GM21576 (cell line): ENCODE data around the gene NIT2.

Source experiments
- ATAC-seq: cut with Tn5 transposase; IDR thresholded peaks from one replicate; pipeline ENCODE4 v1.9.1; 2021; ENCODE audit warnings: mild to moderate bottlenecking, moderate library complexity; ENCODE audit not compliant: unreplicated experiment

NIT2 gene

DNA sequence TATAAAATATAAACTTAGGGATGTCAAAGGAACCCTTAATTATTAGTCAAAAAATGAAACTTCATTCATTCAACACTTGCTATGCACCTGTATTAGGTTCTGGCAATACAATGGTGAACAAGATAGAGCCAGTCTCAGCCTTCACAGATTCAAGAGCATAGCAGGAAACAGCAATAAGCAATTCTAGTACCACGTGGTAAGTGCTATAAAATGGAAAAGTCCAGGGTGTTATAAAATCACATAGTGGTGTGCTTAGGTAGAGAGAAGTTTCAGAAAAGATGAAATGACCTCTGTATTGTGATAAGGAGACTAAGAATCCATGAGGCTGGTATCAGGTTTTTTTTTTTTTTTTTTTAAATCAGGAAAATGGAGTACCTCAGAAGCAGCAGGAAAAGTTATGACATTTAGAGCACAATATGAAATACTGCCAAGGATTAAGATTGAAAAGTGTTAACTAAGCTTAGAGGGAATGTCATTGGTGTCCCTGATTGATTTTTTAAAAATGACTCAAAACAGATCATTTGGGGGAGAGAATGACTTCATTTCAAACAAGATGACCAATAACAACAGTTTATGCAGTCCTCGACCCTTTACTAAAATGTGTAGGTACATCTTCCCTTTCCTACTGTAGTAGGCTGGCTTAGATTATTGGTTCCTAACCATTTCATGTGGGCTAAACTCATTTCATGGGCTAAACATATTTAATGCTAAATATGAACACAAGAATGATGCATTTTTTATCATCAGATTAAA is 61.3 kb downstream of the NIT2 start:
- no peak for ATAC-seq

DNA sequence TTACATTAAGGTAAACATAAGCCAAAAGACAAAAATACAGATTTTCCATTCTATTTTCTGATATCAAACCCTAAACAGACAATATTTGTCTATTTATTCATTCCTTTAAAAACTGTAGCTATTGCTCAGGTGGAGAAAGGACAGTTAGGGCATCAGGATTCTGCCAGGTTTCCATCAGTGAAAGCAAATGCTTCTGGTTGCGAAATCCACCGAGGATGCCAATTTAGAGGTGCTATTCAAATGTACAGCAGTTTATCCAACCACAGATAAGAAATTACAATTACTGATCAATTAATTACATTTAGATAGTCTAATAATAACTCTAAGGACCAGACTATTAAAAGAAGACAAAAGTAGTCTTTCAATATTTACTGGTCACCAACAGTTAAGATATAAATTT is 62.4 kb downstream of the NIT2 start:
- ATAC-seq: no peak

DNA sequence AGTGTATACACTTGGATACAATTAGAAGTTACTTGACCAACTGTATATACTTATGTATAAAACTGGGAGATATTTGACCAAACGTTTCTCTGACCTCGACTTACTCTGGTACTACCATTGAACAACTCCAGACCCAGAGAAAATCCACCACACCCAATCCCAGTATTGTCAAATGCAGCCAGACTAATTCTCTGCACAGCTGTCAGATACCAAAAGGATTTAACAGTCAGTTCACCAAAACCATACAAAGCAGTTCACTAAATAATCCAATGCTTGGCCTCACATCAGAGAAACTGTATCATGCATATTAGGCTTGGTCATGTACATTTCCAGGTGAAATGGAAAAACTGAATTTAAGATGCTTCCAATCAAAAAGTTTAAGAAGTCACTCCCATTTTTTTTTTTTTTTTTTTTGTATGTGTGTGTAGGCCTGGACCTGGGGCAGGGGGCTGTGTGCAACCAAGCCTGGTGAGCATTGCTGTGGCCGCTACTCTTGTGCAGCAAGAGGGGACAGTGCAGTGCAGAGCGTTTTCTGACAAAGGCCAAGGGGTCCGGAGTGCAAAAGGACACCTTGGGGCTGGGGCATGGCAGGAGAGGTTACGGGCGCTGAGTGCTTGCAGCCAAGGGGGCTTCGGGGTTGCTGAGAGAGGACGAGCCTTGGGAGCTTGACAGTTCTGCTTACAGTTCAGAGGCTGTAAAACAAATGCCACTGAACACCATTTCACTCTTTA is 64.9 kb downstream of the NIT2 start:
- ATAC-seq: no peak

DNA sequence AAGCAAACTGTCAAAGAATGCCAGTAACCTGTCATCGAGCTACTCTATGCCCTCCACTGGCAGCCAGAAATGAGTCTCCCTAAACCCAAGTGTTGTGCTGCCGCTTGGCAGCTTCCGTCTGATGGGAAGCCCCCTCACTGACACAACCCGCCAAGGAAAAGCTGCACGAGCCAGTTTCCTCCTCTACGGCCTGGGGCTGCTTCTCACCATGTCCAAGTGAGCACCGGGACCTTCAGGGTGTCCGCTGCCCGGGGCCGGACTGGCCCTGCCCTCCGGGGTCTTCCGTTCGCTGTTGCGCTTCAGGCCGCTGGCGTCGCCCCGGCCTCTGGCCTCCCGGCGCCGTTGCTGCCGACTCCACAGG is 65.8 kb downstream of the NIT2 start:
- ATAC-seq: peak; percentile 2

DNA sequence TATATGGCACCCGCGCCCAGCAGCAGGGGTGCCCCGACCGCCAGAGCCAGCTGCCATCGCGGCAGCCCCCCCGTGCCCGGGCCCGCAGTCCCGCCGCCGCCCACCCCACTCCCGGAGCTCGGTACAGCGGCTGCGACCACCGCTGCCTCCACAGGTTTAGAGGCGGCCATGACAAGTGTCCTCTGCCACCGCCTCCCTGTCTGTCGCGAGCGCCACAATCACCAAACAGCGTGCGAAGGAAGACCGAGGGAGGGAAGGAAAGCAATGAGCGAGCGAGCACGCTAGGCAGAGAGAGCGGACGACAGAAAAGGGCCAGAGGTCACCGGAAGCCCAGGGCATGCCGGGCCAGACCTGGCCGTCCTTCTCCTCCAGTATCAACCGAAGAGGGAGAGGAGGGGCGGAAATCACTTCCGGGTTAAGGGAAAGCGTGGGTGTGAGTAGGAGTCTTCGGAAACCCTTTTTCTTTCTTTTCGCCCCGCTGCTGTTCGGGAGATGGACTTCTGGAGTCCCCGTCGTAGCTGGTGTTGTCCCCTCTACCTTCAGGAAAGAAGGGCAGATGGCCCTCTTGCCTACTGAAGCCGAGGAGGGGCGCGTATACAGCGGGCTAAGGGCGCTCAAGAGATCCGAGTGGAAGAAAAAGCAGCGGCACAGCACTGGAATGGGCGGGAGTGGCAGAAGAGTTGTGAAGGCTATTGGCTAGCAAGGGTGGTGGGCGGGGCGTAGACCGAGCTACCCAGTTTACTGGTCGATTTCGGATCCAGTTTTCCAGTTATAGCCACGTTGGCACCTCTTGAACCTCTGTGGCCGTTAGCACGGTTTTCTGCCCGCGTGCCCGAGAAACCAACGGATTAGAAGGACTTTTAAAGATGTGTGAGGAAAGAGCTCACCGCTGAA is 66.5 kb downstream of the NIT2 start, which contains the start of the genes LNP1 and TOMM70:
Gene LNP1, plus strand, starts transcription at position 760 of the 894 bp plus-strand sequence. CDS start 28,191 bp downstream, outside the sequence.
Gene TOMM70, minus strand, starts transcription at position 310 of the 894 bp plus-strand sequence. Its CDS starts 140 bp downstream, at position 170.
- ATAC-seq: peak; percentile 90

DNA sequence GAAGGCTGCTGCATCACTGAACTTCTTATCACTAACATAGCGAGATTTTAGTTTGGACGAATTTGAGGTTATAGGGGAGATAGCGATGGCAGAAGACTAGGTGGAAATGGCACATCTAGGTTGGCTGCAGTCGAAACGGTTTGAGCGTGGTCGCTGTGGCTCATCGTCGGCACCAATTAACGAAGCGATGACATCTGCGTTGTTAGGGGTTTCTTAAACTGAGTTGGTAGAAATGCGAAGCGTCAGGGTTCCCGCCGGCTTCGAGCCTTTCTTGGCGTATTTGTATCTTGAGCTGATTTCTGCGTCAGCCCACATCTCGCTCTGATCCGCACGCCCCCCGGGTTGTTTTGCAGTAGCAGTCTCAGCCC is 67.1 kb downstream of the NIT2 start:
- ATAC-seq: peak; percentile 9

DNA sequence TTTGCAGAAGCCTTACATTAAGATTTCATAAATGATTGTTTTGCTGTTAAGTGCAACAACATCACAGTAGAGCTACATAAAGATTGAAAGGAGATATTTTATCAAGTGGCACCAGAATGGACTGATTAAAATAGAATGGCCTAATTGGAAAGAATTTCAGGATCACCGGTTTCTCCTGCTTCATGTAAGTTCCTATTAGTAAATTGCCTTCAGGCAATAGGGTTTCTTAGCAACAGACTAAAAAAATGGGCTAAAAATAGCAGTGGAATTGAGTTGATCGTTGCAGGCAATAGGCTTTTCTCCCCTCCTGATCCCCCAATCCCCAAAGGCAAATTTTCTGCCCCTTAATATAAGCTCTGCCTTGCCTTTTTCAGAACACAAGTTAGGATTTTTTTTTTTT is 67.7 kb downstream of the NIT2 start:
- no peak for ATAC-seq

DNA sequence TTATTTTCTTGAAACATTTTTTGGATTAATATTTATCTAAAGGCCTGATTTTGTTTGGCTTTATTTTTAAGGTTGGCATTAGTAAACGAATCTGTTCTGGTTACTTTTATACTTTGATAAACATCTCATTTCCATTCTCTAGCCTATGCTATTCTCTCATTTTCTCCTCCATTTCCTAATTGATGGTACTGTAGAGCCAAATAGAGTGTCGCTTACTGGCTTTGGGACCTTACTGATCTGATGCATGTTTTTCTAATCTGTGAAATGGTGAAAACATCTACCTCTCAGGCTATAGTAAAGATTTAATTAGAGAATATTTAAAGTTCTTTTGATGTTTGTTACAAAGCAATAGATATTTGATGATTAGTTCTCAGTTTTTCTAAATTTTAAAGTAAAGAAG is 68.3 kb downstream of the NIT2 start:
- ATAC-seq: no peak

DNA sequence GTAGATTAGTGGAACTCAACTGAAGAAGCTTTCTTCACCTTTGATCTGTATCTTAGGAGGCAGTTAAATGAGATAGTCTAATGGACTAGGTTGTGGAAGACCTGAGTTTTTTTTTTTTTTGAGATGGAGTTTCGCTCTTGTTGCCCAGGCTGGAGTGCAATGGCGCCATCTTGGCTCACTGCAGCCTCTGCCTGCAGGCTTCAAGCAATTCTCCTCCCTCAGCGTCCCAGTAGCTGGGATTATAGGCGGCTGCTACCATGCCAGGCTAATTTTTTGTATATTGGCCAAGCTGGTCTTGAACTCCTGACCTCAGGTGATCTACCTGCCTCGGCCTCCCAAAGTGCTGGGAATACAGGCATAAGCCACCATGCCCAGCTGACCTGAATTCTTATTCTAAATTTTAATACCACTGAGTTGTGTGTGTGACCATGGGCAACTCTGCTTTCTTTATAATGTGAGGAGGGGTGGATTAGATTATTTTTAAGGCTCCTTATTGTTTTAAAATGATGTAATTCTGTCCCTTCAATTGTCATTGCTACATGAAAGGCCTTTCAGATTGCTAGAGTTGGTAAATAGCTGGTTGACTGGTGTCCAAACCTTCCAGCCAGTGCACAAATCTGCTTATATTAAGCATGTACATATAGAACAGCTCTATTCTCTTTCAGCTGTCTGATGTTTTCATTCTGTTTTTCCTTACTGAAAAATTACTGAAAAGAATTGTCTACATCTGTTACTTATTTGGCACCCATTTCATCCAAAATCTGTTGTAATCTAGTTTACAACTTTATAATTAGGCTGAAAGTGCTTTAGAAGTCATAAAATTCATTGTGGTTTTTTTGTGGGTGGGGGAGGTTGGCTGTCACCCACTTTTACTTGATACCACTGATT is 69.0 kb downstream of the NIT2 start:
- ATAC-seq: no peak

DNA sequence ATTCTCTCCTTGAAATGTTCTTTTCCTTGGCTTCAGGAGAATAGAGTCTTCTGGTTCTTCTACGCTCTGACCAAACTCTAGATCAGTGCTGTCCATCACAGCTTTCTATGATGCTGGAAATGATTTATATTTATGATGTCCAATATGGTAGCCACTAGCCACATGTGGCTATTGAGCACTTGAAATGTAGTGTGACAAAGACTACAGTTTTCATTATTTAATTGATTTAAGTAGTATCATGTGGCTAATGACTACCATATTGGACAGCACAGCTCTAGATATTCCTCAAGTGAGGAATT is 69.6 kb downstream of the NIT2 start:
- ATAC-seq: no peak

DNA sequence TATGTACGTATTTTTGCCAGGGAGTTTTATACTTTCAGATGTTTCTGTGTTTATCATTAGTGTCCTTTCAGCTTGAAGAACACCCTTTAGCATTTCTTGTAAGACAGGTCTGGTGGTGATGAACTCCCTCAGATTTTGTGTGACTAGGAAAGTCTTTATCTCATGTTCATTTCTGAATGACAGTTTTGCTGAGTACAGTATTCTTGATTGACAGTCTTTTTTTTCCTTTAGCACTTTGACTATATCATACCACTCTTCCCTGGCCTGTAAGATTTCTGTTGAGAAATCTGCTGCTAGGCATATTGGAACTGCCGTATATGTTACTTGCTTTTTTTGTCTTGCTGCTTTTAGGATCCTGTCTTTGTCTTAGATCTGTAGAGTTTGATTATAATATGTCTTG is 72.6 kb downstream of the NIT2 start:
- ATAC-seq: no peak

DNA sequence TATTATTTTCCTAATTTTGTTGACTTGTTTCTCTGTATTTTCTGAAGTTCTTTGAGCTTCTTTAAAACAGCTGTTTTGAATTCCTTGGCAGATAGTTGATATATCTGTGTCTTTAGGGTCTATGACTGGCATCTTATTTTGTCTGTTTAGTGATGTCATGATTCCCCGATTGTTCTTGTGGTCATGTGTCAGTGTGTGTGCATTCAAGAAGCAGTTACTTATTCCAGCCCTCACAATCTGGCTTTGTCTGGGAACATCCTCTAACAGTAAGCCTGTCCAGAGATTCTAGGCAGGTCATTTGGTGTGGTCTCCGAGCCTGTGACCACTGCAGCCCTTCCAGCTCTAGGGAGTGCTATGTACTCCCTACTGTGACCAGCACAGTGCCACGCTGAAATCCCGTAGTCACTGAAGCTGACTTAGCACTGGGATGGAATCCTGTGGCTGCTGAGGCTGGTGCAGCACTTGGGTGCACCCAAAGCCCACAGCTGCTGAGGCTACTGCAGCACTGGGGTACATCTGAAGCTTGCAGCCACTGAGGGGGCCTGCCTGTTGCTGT is 73.5 kb downstream of the NIT2 start:
- ATAC-seq: no peak
